ENCODE measurements around the gene MAPK8IP3. TPM values are rescaled to one million over a fixed set of nuclear protein-coding genes. Genes with fewer than 3 reads are reported as not detected.

MAPK8IP3 gene
- polyA plus RNA-seq, 1 experiment = 22.5 TPM

DNA sequence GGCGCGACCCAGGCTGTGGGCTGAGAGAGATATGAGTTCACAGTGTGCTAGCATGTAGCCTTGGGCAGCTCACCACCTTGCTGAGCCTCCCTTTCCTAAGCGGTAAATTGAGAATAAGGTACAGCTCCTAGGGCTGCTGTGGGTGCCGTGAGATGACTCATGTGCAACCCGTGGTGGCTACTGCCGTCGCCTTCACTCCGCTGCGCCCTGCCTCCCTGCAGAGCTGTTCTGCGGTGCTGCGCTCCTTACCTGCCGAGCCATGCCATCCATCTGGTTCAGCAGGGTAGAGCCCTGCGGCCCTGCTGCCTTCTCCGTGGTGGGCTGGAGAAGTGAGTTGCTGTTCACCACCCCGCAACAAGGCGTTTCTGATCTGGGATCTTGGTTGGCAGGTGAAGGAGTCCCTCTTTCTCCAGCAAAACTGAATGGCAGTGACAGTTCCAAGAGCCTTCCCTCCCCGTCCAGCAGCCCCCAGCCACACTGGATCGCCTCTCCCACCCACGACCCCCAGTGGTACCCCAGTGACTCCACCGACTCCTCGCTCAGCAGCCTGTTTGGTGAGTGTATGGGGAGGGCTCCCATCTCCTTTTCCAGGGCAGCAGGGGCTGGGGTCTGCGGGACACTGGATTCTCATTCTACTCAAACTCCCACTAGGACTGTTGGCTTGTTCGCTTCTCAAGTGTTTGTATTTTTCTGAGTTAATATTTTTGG, 37.2 kb upstream of the MAPK8IP3 start:
- TF ChIP-seq CTCF (IDR thresholded peaks at IDR 0.05; ENCODE audit: insufficient read depth, low read depth, low read length) = no peak
- H3K27me3 ChIP-seq (ENCODE audit: control insufficient read depth, insufficient read depth, low read length) = no peaks in the 10 kb centered on the region
- ChIA-PET CTCF (no interaction called here), POLR2A (no interaction called here)
- DNase-seq (ENCODE audit: low read depth) = no peak
- H3K4me3 ChIP-seq (ENCODE audit: low read depth, low read length) = no peak overlapping the region
- H3K36me3 ChIP-seq (ENCODE audit: control insufficient read depth, insufficient read depth, low read length) = peaks cover 65% of the 10 kb centered on the region

GRCh38 chr16:1669698-1670097, 36.3 kb upstream of the MAPK8IP3 start:
- no peak for DNase-seq (ENCODE audit: low read depth)
- CTCF ChIA-PET = no interaction called here
- no peak for TF ChIP-seq CTCF (IDR thresholded peaks at IDR 0.05; ENCODE audit: insufficient read depth, low read depth, low read length)
- Histone ChIP-seq H3K4me3 (ENCODE audit: low read depth, low read length) (no peak overlapping the region), H3K36me3 (ENCODE audit: control insufficient read depth, insufficient read depth, low read length) (peaks cover 66% of the 10 kb centered on the region), H3K27me3 (ENCODE audit: control insufficient read depth, insufficient read depth, low read length) (no peaks in the 10 kb centered on the region)
- POLR2A ChIA-PET = no interaction called here

DNA sequence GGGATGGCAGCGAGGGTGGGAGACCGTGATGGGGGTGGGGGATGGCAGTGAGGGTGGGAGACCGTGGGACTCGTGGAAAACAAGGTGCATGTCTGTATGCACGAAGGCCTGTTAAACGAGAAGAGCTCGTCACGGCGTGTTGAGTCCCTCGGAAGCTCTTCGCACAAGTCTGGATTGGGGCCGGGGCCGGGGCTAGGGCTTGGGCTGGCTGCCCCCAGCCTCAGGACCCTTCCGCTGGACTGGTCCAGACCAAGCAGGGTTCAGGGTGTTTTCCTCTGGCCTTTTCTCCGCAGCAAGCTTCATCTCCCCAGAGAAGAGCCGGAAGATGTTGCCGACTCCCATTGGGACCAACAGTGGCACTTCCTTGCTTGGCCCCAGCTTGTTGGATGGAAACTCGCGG, 35.6 kb upstream of the MAPK8IP3 start:
- H3K4me3 ChIP-seq (ENCODE audit: low read depth, low read length) = no peak overlapping the region
- no peak for TF ChIP-seq CTCF (IDR thresholded peaks at IDR 0.05; ENCODE audit: insufficient read depth, low read depth, low read length)
- DNase-seq (ENCODE audit: low read depth) = no peak
- H3K36me3 ChIP-seq (ENCODE audit: control insufficient read depth, insufficient read depth, low read length) = peaks cover 63% of the 10 kb centered on the region
- ChIA-PET POLR2A (no interaction called here), CTCF (interaction anchor here (2.1 kb wide), 1 partner anchor 36 kb away, joined by 8 read pairs; the partner anchor contains the start of gene MAPK8IP3)
- no peaks in the 10 kb centered on the region for H3K27me3 ChIP-seq (ENCODE audit: control insufficient read depth, insufficient read depth, low read length)

GRCh38 chr16:1670866-1671265, 35.1 kb upstream of the MAPK8IP3 start:
- ChIA-PET POLR2A (no interaction called here), CTCF (interaction anchor here (2.1 kb wide), 1 partner anchor 35 kb away, joined by 8 read pairs; the partner anchor contains the start of gene MAPK8IP3)
- TF ChIP-seq CTCF (IDR thresholded peaks at IDR 0.05; ENCODE audit: insufficient read depth, low read depth, low read length) = no peak
- Histone ChIP-seq H3K4me3 (ENCODE audit: low read depth, low read length) (no peak overlapping the region), H3K27me3 (ENCODE audit: control insufficient read depth, insufficient read depth, low read length) (no peaks in the 10 kb centered on the region), H3K36me3 (ENCODE audit: control insufficient read depth, insufficient read depth, low read length) (peaks cover 61% of the 10 kb centered on the region)
- DNase-seq (ENCODE audit: low read depth) = no peak

- no peaks in the 10 kb centered on the region for H3K27me3 ChIP-seq (ENCODE audit: control insufficient read depth, insufficient read depth, low read length)
- no peak for TF ChIP-seq CTCF (IDR thresholded peaks at IDR 0.05; ENCODE audit: insufficient read depth, low read depth, low read length)
- ChIA-PET CTCF (interaction anchor here (2.2 kb wide), 1 partner anchor 32 kb away, joined by 8 read pairs; the partner anchor contains the start of gene MAPK8IP3), POLR2A (no interaction called here)
- peaks cover 41% of the 10 kb centered on the region for H3K36me3 ChIP-seq (ENCODE audit: control insufficient read depth, insufficient read depth, low read length)
- H3K4me3 ChIP-seq (ENCODE audit: low read depth, low read length) = no peak overlapping the region
- DNase-seq (ENCODE audit: low read depth) = no peak
These were observed 32.4 kb upstream of the MAPK8IP3 start for GRCh38 chr16:1673424-1674151.
